GM19395 (cell line): ENCODE results near the gene LYPD6.

Experiments used
- ATAC-seq: cut with Tn5 transposase; IDR thresholded peaks from one replicate; pipeline ENCODE4 v1.9.1; 2021; ENCODE audit warnings: mild to moderate bottlenecking, moderate library complexity; ENCODE audit not compliant: unreplicated experiment

Gene LYPD6

GRCh38 chr2:149399934-149400615 is 69.7 kb downstream of the LYPD6 start:
- no peak for ATAC-seq

- ATAC-seq = no peak
Observed at GRCh38 chr2:149400997-149401396, 70.6 kb downstream of the LYPD6 start.

- no peak for ATAC-seq
Observed at GRCh38 chr2:149409506-149409905, 79.1 kb downstream of the LYPD6 start.

GRCh38 chr2:149410701-149411484 is 80.5 kb downstream of the LYPD6 start:
- no peak for ATAC-seq

DNA sequence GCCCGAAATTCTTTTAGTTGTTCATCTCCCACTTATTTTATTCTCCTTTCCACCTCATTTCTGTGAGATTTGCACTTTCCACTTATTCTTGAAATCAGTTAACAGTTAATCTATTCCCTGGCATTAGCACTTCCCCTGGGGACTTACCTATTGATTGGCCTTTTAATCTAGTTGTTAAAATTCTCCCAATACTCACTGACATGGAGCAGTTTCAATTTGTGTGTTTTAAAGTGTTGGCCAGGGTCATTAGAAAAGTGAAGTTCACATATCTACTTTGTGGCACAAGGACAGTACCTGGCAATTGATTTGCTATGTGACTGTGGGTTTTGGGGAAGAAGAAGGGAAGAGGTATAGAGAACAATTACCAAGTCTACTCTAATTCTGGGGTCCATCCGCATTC is 83.1 kb downstream of the LYPD6 start:
- ATAC-seq = no peak

- no peak for ATAC-seq
Observed at GRCh38 chr2:149415086-149415485, 84.7 kb downstream of the LYPD6 start.

- ATAC-seq = no peak
Observed at GRCh38 chr2:149418065-149418464, 87.7 kb downstream of the LYPD6 start.

GRCh38 chr2:149420053-149420963 is 89.9 kb downstream of the LYPD6 start:
- no peak for ATAC-seq

DNA sequence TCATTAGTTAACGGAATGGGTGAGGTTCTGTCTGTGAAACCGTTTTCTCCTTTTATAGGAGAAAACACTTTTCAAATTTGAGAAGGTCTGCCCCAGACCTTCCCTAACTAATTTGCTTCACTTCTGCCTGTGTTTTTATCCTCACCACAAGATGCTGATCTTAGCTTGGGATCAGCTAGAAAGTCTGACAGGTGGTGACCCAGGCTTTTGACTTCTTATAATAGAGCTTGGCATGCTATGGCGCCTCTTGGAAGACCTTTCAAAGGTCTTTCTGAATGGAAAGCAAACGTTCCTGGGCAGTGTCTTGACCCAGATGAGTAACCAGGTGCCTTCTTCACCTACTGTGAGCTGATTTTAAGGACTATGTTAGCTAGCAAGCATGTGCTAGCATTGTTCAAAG is 91.4 kb downstream of the LYPD6 start:
- ATAC-seq = no peak

DNA sequence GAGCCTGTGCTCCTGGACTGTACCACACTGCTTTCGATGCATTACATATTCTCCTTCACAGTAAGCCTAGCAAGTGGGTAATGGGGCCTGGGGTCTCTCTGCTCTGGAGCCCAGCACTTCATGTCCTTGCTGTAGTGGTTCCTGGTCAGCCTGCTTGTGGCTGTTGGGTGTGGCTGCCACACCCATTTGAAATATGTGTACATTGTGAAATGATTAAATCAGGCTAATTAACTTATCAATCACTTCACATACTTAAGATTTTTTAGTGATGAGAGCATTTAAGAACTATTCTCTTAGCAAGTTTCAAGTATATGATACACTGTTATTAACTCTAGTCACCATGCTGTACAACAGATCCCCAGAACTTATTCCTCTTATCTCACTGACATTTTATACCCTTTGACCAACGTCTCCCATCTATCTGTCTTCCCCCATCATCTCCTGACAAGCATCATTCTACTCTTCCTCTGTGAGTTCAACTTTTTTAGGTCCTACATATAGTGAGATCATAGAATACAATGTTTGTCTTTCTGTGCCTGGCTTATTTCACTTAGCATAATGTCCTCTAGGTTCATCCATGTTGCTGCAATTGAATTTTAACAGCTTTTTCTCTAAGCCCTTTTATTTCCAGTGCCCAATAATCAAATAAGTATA is 92.1 kb downstream of the LYPD6 start:
- ATAC-seq = no peak

DNA sequence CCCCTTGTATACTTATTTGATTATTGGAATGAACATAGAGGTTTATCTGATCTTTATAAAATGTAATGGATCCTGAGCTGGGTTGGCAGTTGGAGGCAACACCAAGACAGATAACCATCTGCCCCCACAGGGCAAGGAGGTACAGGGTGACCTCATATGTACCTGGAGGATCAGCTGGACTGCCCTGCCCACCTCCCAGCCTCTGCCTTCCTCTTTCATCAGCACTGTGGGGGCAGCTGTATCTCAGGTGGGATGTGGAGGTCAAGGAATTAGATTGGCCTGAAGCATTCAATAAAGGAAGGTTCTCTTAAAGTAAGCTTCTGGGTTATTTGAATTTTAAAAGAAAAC is 92.6 kb downstream of the LYPD6 start:
- no peak for ATAC-seq

GRCh38 chr2:149423630-149424029 is 93.2 kb downstream of the LYPD6 start:
- no peak for ATAC-seq

- ATAC-seq = no peak
Observed at GRCh38 chr2:149427387-149427786, 97.0 kb downstream of the LYPD6 start.

DNA sequence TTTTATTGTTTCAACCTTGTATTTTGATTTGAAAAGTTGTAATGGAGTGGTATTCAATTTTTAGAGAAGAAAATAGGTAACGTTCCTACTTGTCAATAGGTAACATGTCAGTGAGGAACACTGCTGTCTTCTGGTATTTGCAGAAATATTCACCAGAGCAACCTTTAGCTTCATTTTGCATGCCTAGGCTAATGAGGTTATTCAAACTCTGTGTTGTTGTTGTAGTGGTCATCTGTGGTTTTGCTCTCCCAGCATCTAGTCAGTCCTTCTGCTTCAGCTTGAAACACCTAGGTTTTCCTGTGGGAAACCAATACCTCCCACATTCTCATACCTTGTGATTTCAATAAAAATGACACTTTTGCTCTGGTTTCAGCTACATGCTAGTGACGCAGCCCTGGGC is 98.4 kb downstream of the LYPD6 start:
- ATAC-seq = no peak

- ATAC-seq = no peak
Observed at GRCh38 chr2:149430743-149431736, 100.7 kb downstream of the LYPD6 start.

- ATAC-seq = no peak
Observed at GRCh38 chr2:149438330-149438960, 108.1 kb downstream of the LYPD6 start.

GRCh38 chr2:149441255-149441654 is 110.9 kb downstream of the LYPD6 start:
- ATAC-seq = no peak

- no peak for ATAC-seq
Observed at GRCh38 chr2:149442346-149442745, 112.0 kb downstream of the LYPD6 start.

- no peak for ATAC-seq
Observed at GRCh38 chr2:149443150-149443549, 112.8 kb downstream of the LYPD6 start.
